Amniotic stem cell (primary cell): ENCODE measurements around the gene TRIM25.

Source experiments
- DNase-seq: peaks from one replicate; lab custom pipeline; 2025; lab: John Stamatoyannopoulos, UW

Gene TRIM25

DNA sequence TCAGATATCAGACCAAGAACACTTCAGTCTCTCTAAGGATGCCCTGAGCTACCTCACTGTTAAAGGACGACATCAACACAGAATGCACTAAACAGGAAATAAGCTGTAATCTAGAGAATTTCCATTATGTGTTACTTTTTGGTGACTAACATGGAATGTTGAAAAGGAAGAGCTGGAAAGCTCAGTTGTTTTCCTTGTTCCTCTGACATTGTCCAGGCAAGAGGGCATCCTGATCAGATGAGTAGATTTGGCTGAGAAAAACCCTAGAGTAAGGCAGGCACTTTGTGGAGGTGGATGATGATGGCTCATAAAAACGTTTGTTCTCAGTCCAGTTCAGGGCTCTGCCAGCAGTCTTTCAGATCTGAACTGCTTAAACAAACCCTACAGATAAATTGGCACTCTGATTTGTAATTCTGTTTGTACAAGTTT lies 45.9 kb downstream of the TRIM25 start:
- no peak for DNase-seq

DNA sequence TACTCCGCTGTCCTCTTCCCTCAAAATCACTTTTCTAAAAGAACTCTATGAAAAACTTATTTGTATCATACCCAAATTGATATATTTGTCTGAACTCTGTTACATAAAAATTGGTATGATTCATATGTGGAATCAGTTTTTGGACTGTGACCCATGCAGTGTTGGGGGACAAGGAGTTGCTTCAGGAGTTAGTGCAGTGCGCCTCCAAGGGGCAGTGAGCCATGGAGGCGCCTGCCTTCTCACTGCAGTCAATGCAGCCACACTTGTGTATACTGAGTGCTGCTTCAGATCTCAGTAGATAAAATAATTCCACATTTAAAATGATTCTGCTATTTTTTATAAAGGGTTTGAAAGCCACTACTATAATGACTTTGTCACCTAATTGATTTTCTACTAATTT lies 47.4 kb downstream of the TRIM25 start:
- no peak for DNase-seq

DNA sequence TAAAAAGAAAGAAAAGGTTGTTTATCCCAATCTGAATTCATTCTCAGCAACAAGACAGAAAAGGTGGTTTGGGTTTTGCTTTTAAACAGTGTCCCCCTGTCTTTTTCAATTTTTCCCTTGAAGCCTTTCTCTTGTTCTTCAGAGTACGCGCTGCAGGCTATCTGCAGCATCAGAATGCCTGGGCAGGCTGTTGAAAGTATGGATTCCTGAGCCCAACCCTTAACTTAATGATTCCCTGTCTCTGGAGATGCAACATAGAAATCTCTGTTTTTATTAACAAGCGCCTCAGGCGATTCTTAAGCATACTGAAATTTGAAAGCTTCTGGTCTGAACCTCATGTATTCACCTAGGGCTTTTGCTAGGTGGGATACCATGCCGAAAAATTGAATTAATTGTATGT lies 47.8 kb downstream of the TRIM25 start:
- DNase-seq, result no peak

DNA sequence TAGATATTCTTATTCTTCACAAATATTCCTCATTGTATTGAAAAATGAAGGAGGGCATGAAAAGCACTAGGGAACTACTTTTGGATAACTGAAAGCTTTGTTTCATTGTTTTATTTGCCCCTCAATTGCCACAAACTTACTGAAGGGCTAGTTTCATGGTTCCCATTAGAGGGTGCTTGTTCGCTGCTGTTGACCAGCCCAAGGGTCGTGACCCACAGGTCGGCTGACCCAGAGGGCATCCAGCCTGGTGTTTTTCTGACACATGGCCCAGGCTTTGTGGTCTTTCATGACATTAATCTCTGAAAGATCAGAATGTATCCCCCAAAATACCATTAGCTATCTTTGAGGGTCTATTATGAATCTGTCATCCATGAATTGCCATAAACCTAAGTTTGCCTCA lies 49.9 kb downstream of the TRIM25 start:
- no peak for DNase-seq

DNA sequence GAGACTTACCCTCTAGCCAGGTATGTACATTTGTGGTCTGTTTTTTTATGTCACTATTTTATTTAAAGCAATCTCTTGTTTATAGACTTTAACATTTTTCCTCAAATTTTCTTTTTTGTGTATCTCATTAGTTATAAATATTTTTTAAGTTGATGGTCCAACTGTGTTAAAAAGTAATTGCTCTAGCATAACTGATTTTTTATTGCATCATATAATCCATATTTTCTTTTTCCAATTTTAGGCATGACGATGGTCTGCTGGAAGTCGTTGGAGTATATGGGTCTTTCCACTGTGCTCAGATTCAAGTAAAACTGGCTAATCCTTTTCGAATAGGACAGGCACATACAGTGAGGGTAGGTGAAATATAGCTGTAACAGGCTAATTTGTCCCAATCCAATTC lies 52.0 kb downstream of the TRIM25 start:
- no peak for DNase-seq

DNA sequence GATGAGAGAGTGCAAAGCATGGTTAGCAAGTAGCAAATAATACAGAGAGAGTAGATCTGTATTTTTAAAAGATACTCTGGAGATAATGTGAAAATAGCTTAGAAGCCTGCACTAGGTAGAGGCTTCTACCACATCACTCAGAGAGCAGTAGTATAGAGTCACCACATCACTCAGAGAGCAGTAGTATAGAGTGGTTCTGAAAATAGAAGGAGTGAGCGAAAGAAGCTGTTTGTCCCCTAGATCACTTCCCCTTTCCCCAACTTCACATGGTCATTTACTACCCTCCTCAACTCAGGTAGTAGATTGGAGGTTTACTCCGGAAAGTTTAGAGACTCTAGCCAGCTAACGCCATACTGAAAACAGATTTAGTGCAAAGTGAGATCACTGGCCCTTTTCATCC lies 62.8 kb downstream of the TRIM25 start:
- no peak for DNase-seq

DNA sequence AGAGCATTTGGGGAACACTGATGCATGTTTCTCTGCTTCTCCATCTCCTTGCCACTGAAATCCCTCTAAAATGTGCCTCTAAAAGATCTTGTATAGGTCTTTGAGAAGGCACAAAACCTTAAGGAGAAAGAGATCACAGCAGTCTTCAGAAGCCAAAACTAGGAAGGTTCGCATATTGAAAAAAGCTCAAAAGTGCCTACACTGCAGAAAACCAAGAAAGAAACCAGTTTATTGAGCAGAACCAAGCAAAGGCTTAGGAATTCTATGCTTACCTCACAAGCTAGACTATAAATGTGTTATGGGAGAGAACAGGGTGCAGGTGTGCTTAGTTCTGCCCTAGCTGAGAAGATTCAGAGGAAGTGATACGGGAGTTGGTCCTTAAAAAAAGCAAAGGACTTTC lies 63.3 kb downstream of the TRIM25 start:
- DNase-seq, result no peak

DNA sequence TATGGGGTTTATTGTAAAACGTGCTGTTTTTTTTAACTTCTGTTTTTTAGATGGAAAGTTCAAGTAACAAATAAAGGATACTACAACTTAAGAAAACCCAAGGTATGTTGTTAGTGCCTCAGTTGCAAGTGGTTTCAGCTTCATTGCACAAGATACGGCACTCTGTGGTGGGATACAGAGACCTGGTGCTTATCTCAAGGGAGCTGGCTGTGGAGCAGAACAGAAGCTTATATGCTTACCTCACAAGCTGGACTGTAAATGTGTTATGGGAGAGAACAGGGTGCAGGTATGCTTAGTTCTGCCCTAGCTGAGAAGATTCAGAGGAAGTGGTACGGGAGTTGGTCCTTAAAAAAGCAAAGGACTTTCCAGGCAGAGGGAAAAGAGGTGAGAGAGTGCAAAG lies 64.7 kb downstream of the TRIM25 start:
- DNase-seq, result no peak

DNA sequence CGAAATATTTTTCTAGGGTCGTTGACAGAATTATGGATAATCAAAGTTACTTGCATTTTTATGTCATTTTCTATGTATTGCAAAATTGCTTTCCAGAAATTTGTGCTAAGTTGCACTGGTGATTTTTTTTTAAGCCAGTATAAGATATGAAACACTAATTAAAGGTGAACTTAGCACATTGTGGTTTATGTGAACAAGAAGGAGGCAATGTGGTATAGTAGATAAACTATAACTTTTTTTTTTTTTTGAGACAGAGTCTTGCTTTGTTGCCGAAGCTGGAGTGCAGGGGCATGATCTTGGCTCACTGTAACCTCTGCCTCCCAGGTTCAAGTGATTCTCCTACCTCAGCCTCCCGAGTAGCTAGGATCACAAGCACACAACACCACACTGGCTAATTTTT lies 66.7 kb downstream of the TRIM25 start:
- no peak for DNase-seq

DNA sequence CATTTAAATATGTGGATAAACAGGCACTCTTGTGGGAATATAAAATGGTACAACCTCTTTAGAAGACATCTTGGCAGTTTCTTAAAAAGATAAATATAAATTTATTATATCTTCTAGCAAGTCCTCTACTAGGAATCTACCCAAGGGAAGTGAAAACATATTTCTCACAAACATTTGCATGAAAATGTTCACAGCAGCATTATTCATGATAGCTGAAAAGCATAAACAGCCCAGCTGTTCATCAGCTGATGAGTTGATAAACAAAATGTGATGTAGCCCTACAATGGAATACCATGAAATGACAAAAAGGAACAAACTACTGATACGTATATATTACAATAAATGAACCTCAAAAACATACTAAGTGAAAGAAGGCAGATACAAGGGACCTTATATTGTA lies 67.9 kb downstream of the TRIM25 start:
- no peak for DNase-seq

DNA sequence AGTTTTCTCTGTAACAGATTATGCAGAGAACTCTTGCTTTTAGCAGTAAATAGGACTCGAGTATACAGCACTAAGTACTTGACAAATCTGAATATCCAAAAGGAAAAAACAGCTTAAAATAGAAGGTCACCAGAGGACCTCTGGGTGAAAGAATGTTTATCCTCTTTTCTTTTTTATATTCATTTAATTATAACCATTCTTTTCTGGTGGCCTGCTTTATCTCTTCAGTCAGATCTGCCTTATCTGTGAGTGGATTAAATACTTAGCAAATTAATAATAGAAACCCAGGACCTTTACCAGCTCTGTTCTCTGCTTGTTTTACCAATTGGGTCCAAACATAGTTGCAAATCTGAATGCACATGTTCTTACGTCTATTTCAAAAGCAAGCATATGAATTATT lies 71.3 kb downstream of the TRIM25 start:
- DNase-seq, result no peak

DNA sequence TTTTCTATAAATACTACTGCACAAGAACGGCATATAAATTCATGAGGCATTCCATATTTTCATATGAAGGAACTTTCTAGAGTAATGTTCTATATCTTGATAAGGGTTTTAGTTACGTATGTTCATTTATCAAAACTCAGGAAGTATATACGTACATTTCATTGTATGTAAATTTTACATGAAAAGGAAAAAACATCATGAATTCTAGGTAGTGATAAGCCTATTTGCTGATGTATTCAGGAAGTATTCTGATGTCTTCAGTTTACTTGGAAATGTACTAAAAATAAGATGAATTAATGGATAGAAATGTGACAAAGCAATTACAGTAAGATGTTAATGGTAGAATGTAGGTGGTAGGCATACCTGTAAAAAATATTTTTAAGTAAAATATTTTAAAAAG lies 75.2 kb downstream of the TRIM25 start:
- DNase-seq, result no peak
